T47D (cell line): ENCODE data around the gene HSFX3.

Experiments
- DNase-seq, 2 experiments: peaks; one replicate each; pipeline versions ENCODE4 v3.0.0 to v3.0.0-alpha.2; 2011 to 2012; ENCODE audit warnings: low read depth in 1 of 2, low spot score in 1 of 2
- JUND ChIP-seq: IDR thresholded peaks from 2 replicates; pipeline ENCODE4 v1.6.1; 2012; ENCODE audit warnings: low read depth
- in situ Hi-C: cut with HindIII; loops from 2 replicates; pipeline ENCODE4 v1.10.0; 2016; ENCODE audit warnings: low sequenced_read_pairs, low pct_unique_long_range_greater_than_20kb

HSFX3 gene

GRCh38 chrX:149518236-149518635 lies 31.5 kb downstream of the HSFX3 start:
- DNase-seq: no peak
- in situ Hi-C loops: no loop called here
- no peak for TF ChIP-seq JUND

DNA sequence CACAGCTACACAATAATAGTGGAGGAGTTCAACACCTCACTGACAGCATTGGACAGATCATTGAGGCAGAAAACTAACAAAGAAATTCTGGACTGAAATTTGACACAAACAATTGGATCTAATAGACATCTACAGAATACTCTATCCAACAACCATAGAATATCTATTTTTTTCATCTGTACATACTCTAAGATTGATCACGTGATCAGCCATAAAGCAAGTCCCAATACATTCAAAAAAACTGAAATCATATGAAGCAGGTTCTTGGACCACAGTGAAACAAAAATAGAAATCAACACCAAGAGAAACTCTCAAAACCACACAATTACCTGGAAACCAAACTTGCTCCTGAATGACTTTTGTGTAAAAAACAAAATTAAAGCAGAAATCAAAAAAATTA lies 32.4 kb downstream of the HSFX3 start:
- no peak for DNase-seq
- in situ Hi-C loops: no loop called here
- TF ChIP-seq JUND: no peak

GRCh38 chrX:149516604-149517003 lies 33.1 kb downstream of the HSFX3 start:
- TF ChIP-seq JUND: no peak
- DNase-seq: no peak
- in situ Hi-C loops: no loop called here

DNA sequence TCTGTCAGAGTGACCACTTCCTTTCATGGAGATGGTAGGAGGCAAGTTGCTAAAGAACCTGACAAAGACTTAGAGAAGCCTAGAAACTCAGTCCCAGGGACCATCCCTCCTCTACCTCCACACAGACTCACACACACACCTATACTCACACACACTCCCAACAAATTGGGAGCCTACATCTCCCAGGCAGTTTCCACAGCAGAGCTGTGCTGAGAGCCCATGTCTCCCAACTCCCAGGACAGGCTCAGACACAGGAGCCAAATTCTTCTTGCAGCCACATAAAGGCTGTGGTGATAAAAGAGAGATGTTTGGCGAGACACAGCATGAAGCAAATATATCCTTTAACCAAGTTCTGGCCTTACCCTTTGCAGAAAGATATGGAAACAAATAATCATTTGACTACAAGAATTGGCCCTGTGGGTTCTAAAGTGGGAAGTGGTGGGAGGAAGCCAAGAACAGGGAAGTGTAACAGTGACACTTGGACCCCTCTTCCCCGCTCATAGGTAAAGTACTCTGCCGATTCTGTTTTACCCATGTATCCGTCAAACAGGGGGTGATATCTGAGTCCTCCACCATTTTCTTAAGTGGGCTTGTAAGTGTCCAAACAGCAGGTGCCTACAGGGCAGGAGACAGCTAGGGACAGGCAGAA lies 33.6 kb downstream of the HSFX3 start:
- in situ Hi-C loops: no loop called here
- TF ChIP-seq JUND: no peak
- no peak for DNase-seq

GRCh38 chrX:149513825-149514428 lies 35.8 kb downstream of the HSFX3 start:
- no peak for DNase-seq
- no peak for TF ChIP-seq JUND
- in situ Hi-C loops: no loop called here

- peak; percentile 7 to 85 for DNase-seq
- in situ Hi-C loops: no loop called here
- no peak for TF ChIP-seq JUND
Measured at GRCh38 chrX:149512225-149512885, 37.4 kb downstream of the HSFX3 start.

DNA sequence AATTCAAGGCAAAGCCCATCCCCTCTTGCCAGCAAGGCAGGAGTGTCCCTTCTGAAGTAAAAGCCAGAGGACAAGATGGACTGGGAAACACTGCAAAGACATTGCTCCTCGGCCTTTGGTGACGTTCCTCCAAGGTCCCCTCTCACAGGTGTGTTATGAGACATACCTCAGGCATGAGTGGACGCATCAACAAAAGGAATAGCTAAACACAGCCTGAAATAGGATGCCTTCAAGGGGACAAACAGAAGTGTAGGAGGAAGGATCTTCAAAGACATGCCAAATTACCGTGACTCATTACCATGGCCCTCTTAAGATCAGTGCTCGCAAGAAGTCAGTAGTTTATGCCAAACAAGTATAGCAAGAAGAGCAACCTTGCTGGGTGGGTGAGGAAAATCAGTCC lies 38.6 kb downstream of the HSFX3 start:
- in situ Hi-C loops: no loop called here
- TF ChIP-seq JUND: no peak
- DNase-seq: peak in 1 of 2 experiments; percentile 56

DNA sequence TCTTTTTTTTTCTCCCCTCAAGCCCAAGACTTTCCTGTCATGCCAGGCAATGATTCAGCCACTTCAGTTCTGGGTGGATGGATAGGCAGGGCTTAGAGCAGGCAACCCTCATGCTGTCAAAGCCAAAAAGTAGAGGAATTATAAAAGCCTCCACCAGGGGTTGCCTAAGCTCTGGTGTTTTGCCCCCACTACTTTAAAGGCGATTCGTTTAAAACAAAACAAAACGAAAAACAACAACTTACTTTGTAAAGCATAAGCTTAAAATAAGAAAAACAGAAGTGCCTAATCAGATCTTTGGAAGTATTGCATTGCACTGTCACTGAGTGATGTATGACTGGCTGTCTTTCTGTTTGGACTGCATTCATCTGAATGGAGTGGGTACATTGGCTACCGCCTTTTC lies 39.3 kb downstream of the HSFX3 start:
- in situ Hi-C loops: no loop called here
- TF ChIP-seq JUND: no peak
- no peak for DNase-seq

DNA sequence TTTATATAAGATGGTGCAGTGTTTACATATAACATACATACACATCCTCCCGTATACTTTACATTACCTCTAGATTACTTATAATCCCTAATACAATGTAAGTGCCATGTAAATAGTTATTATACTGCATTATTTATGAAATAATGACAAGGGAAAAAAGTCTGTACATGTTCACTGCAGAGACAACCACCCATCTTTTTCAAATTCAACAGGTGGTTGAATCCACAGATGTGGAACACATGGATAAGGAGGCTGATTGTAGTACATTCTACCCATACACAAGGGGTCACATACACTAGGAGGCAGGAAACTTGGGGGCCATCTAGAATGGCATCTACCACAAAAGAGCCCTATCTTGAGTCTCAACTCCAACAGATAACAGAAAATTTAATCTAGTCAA lies 41.3 kb downstream of the HSFX3 start:
- TF ChIP-seq JUND: no peak
- in situ Hi-C loops: no loop called here
- no peak for DNase-seq

GRCh38 chrX:149506349-149506748 lies 43.4 kb downstream of the HSFX3 start:
- DNase-seq: no peak
- TF ChIP-seq JUND: no peak
- in situ Hi-C loops: no loop called here

- TF ChIP-seq JUND: no peak
- no peak for DNase-seq
- in situ Hi-C loops: no loop called here
Measured at GRCh38 chrX:149505671-149506070, 44.1 kb downstream of the HSFX3 start.

DNA sequence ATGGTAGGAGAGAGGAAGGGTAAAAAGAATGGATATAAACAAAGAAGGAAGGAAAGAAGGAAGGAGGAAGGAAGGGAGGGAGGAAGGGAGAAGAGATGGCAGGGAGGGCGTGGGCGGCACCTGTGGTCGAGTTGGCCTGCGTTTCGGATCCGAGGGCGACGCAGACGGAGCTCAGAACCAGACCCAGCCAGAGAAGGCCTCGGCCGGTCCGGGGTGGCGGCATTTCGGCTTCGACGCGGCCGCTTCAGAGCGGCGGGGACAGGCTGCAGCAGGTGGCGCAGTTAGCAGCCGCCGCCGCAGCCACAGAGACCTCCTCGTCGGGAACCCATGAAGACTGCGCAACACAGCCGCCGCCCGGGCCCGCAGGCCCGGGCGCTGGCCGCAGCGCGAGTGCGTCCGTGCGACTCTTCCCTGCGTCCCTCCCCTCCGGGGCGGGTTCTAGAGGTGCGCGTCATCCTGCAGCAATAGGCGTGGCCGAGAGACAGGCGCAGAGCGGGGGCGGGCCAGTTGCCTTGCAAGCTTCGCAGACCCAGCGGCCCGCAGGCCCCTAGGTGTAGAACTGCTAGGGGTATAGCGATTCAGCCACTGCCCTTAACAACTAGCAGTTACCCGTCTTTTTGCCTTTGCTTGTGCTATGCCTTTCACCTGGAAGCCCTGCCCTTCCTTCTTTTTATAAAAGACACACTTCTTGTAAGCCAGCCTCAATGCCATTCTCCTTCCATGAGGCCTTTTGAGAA lies 44.6 kb downstream of the HSFX3 start, which contains the start of gene IDS:
IDS (minus strand) TSS at position 392 of the 737 bp plus-strand sequence; CDS start at position 223, 169 bp downstream.
- DNase-seq: peak; percentile 56 to 84
- in situ Hi-C loops: no loop called here
- no peak for TF ChIP-seq JUND
